Stimulated activated CD8-positive, alpha-beta memory T cell treated with anti-CD3 and anti-CD28 coated beads, Interleukin-12 subunit alpha, Interleukin-12 subunit beta, amount 100 ng/mL, for 4 hours (primary cell): Measurements from ENCODE around the gene SRRT.
"Not testable (repeated sequence)": the region's sequence is repeated elsewhere in the genome, so short reads cannot be mapped to it uniquely, and the experiment has no call there.

ENCODE experiments used
- DNase-seq: peaks from one replicate; pipeline ENCODE4 v3.0.0-alpha.2; 2020; ENCODE audit warnings: low read depth

Gene SRRT

GRCh38 chr7:100894860-100895700 lies 20.2 kb downstream of the SRRT start:
- no peak for DNase-seq

DNA sequence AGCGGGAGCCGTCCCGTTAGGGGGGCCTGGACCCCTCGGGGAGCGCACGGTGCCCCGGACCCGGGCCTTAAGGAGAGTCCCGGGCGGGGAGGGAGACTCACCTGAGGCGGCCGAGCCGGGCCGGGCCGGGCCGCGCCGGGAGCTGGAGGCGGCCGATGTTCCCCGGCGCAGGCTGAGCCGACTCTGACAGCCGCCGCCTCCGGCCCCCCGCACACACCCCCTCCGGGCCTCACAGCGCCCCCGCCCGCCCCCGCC lies 20.7 kb downstream of the SRRT start, which contains the start of gene ACHE:
Gene ACHE (minus strand): TSS at position 188 of the 255 bp plus-strand sequence. CDS start 1,656 bp downstream, outside the sequence.
- no peak for DNase-seq

DNA sequence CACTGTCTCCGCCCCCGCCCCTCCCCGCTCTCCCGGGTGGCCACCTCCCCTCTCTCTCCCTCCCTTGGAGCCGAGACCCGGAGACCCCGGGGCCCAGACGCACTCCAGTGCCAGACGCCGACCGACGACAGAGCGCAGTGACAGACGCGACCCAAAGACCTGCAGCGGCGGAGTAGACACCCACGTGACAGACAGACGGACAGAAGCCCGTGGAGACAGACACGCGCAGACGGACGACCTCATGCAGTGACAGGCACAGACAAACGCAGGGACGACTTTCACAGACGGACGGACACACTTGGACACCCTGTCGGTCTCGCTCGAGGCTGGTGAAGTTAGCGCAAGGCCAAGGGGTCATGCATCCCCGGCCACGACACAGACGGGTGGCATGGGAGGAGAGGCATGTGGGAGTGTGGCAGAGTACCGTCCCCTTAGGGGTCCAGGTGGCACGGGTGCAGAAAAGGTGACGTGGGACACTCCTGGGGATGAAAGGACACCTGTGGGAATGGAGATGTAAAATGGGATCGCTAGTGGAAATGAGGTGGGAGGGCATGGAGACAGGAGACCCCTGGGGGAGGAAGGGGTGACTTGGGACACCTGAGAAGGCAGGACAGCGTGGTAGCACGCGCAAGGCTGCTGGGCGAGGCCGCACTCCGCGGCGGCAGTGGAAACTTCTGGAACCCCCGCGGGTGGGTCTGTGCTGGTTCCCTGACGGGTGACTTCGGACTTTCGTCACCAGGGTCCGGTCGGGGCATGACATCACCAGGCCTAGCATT lies 21.2 kb downstream of the SRRT start:
- DNase-seq, result no peak

GRCh38 chr7:100896732-100897608 lies 22.1 kb downstream of the SRRT start:
- DNase-seq, result no peak

DNA sequence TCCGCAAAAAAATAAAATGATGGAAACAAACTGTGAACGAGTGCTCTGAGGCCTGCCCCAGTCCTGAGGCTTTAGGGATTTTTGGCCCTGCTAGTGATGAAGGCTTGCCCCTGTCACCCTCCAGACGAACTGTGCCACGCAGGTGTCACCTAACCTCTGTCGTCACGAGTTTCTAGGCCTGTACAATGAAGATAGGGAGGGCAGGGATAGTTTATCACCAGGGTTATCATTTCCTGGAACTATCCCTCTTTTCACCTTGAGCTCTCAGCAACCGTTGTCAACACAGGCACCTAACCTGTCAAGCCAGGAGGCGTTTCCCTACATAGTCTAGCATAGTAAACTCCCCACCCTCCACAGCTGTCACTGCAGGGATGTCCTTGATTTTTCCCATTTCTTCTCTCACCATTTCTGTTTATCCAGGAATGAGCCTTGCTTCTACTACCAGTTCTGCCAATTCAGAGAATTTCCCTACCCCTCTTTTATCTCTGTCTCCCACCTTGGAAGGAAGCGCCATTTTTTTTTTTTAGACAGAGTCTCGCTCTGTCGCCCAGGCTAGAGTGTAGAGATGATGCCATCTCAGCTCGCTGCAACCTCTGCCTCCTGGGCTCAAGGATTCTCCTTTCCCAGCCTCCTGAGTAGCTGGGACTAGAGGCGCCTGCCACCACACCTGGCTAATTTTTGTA lies 23.0 kb downstream of the SRRT start:
- DNase-seq, result no peak

DNA sequence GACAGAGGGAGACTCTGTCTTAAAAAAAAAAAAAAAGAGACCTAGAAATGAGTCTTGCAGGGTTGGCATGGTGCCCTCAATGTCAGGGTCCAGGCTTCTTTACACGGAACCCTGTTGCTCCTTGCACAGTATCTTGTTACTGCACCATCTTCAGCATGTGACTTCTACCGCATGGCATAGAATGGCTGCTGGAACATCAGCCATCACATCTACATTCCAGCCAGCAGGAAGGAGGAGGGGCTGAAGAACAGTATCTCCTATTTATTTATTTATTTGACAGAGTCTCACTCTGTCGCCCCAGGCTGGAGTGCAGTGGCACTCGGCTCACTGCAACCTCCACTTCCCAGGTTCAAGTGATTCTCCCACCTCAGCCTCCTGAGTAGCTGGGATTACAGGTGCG lies 24.5 kb downstream of the SRRT start:
- DNase-seq, result no peak

GRCh38 chr7:100900978-100901377 lies 26.1 kb downstream of the SRRT start:
- DNase-seq, result no peak

- DNase-seq, result no peak
Observed at GRCh38 chr7:100901921-100902332, 27.0 kb downstream of the SRRT start.

- no peak for DNase-seq
Observed at GRCh38 chr7:100902638-100903037, 27.7 kb downstream of the SRRT start.

- no peak for DNase-seq
Observed at GRCh38 chr7:100908512-100908911, 33.6 kb downstream of the SRRT start.

- DNase-seq, result not testable (repeated sequence)
Observed at GRCh38 chr7:100910443-100910842, 35.5 kb downstream of the SRRT start.

DNA sequence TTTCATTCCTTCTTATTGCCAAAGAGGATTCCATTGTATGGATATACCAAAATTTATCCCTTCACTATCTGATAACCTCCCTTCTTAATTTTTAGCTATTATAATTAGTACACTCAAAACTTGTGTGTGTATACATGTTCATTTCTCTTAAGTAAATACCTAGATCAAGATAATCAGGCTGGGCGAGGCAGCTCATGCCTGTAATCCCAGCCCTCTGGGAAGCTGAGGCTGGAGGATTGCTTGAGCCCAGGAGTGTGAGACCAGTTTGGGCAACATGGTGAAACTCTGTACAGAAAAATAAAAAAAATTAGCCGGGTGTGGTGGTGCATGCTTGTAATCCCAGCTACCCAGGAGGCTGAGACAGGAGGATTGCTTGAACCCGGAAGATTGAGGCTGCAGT lies 36.6 kb downstream of the SRRT start:
- no peak for DNase-seq

DNA sequence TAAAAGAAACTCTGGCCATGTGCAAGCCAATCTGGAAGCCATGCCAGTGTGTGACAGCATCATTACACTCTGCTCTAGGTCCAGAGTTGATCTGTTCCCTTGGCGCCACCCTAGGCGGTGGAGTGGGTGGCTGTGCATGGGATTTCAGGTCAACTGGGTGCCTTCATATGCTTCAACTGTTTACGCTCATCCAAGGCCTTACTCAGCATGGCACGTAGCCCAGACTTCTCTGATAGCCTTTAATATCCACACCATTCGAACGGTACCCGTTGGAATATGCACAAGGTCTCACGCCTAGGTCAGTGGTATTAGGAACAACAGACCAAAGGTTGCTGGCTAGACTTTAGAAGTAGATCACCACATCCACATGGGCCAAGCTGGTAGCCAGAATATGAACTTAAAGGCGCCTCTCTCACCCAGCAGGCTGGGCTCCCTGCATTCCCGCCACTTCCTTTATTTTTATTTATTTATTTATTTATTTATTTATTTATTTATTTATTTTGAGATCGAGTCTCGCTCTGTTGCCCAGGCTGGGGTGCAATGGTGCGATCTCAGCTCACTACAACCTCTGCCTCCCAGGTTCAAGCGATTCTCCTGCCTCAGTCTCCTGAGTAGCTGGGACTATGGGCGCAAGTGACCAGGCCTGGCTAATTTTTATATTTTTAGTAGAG lies 39.4 kb downstream of the SRRT start:
- no peak for DNase-seq

- DNase-seq, result no peak
Observed at GRCh38 chr7:100914879-100915447, 40.1 kb downstream of the SRRT start.

DNA sequence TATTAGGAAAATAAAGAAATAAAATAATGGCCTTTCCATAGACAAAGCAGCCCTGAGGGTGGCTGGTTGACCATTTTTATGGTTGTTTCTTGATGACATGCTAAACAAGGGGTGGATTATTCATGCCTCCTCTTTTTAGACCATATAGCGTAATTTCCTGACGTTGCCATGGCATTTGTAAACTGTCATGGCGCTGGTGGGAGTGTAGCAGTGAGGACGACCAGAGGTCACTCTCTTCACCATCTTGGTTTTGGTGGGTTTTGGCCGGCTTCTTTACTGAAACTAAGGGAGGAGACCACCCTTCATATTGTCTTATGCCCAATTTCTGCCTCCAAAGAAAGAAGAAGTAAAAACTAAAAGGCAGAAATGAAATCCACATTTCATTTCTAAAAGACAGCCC lies 44.4 kb downstream of the SRRT start:
- DNase-seq, result not testable (repeated sequence)

GRCh38 chr7:100919779-100920437 lies 45.0 kb downstream of the SRRT start:
- not testable (repeated sequence) for DNase-seq

- DNase-seq, result no peak
Observed at GRCh38 chr7:100921039-100921438, 46.1 kb downstream of the SRRT start.

GRCh38 chr7:100923616-100924015 lies 48.7 kb downstream of the SRRT start:
- DNase-seq, result not testable (repeated sequence)

- no peak for DNase-seq
Observed at GRCh38 chr7:100929808-100930174, 54.9 kb downstream of the SRRT start.

- no peak for DNase-seq
Observed at GRCh38 chr7:100933734-100934133, 58.8 kb downstream of the SRRT start.
